ENCODE results near the gene GOSR2. TPM values are rescaled to one million over a fixed set of nuclear protein-coding genes. Genes with fewer than 3 reads are reported as not detected.

The GOSR2 gene
- total and polyA plus RNA-seq, 2 donors (not counting 3 experiments of a cell fraction or from before 2014, with no cell fraction given) = 48.6 to 54.7 TPM

- dilution Hi-C loops (cut with MboI; ENCODE audit: extremely low pct_ligation_motif_present, low sequenced_read_pairs) = no loop called here
These were observed 37.3 kb upstream of the GOSR2 start for GRCh38 chr17:46885415-46886309.

More at GRCh38 chr17:46885415-46886309, 37.3 kb upstream of the GOSR2 start:
- Histone ChIP-seq H3K4me2 (ENCODE audit: insufficient read depth, low read length) (no peak overlapping the region), H3K4me3 (replicated peaks in 1 of 3; ENCODE audit: insufficient read depth in 1 of 3, low read depth in 1 of 3, low read length in 3 of 3) (no peak overlapping the region), H3K9ac (replicated peaks; ENCODE audit: extremely low read depth, insufficient read depth, low read length) (no peak overlapping the region), H3K79me2 (ENCODE audit: control insufficient read depth, insufficient read depth, low read length) (no peaks in the 10 kb centered on the region), H3K9me1 (replicated peaks; ENCODE audit: control insufficient read depth, extremely low read depth, insufficient read depth, low read length) (no peaks in the 10 kb centered on the region), H3K27me3 (ENCODE audit: control insufficient read depth in 2 of 2, insufficient read depth in 2 of 2, low read length in 2 of 2) (peaks cover 10 to 13% of the 10 kb centered on the region in 2 experiments), H3K4me1 (ENCODE audit: control insufficient read depth, extremely low read depth, insufficient read depth, low read length) (no peaks in the 10 kb centered on the region), H3K27ac (ENCODE audit: insufficient read depth, low read depth, low read length) (no peak overlapping the region), H3K9me3 (replicated peaks; ENCODE audit: control insufficient read depth, insufficient read depth, low read length) (no peaks in the 10 kb centered on the region), H4K20me1 (replicated peaks; ENCODE audit: control insufficient read depth, extremely low read depth, insufficient read depth, low read length) (no peaks in the 10 kb centered on the region), H3K36me3 (ENCODE audit: control insufficient read depth in 2 of 2, extremely low read depth in 1 of 2, insufficient read depth in 2 of 2, low read length in 2 of 2) (no peaks in the 10 kb centered on the region), H2AFZ (ENCODE audit: low read depth, low read length) (no peak overlapping the region)
- no peak for FAIRE-seq
- intact Hi-C loops (cut with micrococcal nuclease) = no loop called here
- CTCF ChIA-PET = interaction anchor here (0.8 kb wide), 1 partner anchor 57 kb away, joined by 4 read pairs; no protein-coding TSS in a partner anchor
- POLR2A ChIA-PET = no interaction called here
- no peak for DNase-seq (ENCODE audit: low read depth, low spot score)
- BruUV-seq (replicated peaks) = no TSS peak
- TF ChIP-seq GATA2 (IDR thresholded peaks at IDR 0.05; ENCODE audit: insufficient read depth, insufficient read length, low read depth, low read length) (no peak), FOS (IDR thresholded peaks at IDR 0.05; ENCODE audit: borderline replicate concordance, insufficient read depth, low read length) (no peak), EZH2 (IDR thresholded peaks at IDR 0.05; ENCODE audit: borderline replicate concordance, low read depth, low read length, severe bottlenecking) (no peak), POLR2A (IDR thresholded peaks at IDR 0.05; ENCODE audit: low read depth, low read length) (no peak), POLR2AphosphoS5 (IDR thresholded peaks at IDR 0.05; ENCODE audit: insufficient read depth, low read depth, low read length) (no peak), CTCF (IDR thresholded peaks at IDR 0.05; ENCODE audit: extremely low read depth in 1 of 2, insufficient read depth in 1 of 2, low read depth in 1 of 2, low read length in 2 of 2) (no peak), MAX (IDR thresholded peaks at IDR 0.05; ENCODE audit: insufficient read depth, insufficient read length) (no peak), JUN (IDR thresholded peaks at IDR 0.05; ENCODE audit: borderline replicate concordance, insufficient read depth, insufficient read length, low read depth) (no peak), MYC (IDR thresholded peaks at IDR 0.05; ENCODE audit: low read depth, low read length) (no peak)
